Endothelial cell of umbilical vein (primary cell): Measurements from ENCODE around the gene PRKAG2. TPM values are rescaled to one million over a fixed set of nuclear protein-coding genes. Genes with fewer than 3 reads are reported as not detected.

Experiments
- BruUV-seq: library from RNA; stranded (reverse); fragments of 400-500 nt; replicated peaks from 2 replicates; lab custom pipeline; 2021; lab: Mats Ljungman, UMichigan
- CTCF ChIA-PET: fragments of 300-600, 350-600 bp; sonication (Branson Sonifier 250); formaldehyde crosslinking; loops from one replicate; lab custom pipeline; 2021; ENCODE audit warnings: antibody characterized with exemption, inconsistent platforms; lab: Charles Lee
- POLR2A ChIA-PET: fragments of 300-600, 350-600 bp; sonication (Branson Sonifier 250); formaldehyde crosslinking; loops from one replicate; lab custom pipeline; 2021; ENCODE audit warnings: antibody characterized with exemption, inconsistent platforms; lab: Charles Lee
- DNase-seq: peaks from one replicate; pipeline ENCODE4 v3.0.0-alpha.2; 2011; ENCODE audit warnings: low read depth, low spot score
- FAIRE-seq: peaks from 2 replicates; lab custom pipeline; 2011; peaks lifted over from hg19 to GRCh38; lab: Jason Lieb, UNC
- H2AFZ ChIP-seq: 2 replicates; pipeline ENCODE4 v1.6.0; 2012; ENCODE audit warnings: low read depth, low read length, control low read depth, inconsistent platforms
- H3K27ac ChIP-seq: 2 replicates; pipeline ENCODE4 v1.5.1; 2011; ENCODE audit warnings: low read depth, mild to moderate bottlenecking, control low read depth, low read length, moderate library complexity; ENCODE audit not compliant: insufficient read depth
- H3K27me3 ChIP-seq, 2 experiments: 2 replicates each; pipeline versions ENCODE4 v1.6.0 to v1.6.1; 2011; ENCODE audit warnings: low read length in 2 of 2, mixed read lengths in 1 of 2; ENCODE audit not compliant: control insufficient read depth in 2 of 2, insufficient read depth in 2 of 2
- H3K36me3 ChIP-seq, 2 experiments: 2 replicates in 1 of 2; 3 replicates in 1 of 2; pipeline ENCODE4 v1.5.1; 2011; ENCODE audit warnings: low read length in 2 of 2, mild to moderate bottlenecking in 1 of 2, moderate library complexity in 1 of 2; ENCODE audit not compliant: control insufficient read depth in 2 of 2, insufficient read depth in 2 of 2; ENCODE audit errors: extremely low read depth in 1 of 2
- H3K4me1 ChIP-seq: 3 replicates; pipeline ENCODE4 v1.5.1; 2011; ENCODE audit warnings: mild to moderate bottlenecking, low read length; ENCODE audit not compliant: control insufficient read depth, insufficient read depth; ENCODE audit errors: extremely low read depth
- H3K4me2 ChIP-seq: 2 replicates; pipeline ENCODE4 v1.6.1; 2011; ENCODE audit warnings: low read length, control low read depth, mixed read lengths; ENCODE audit not compliant: insufficient read depth
- H3K4me3 ChIP-seq, 3 experiments: fragments of 200-600 bp in 1 of 3; sonication (generic), shearing (Covaris generic) in 1 of 3; replicated peaks in 1 of 3; 2 replicates each; pipeline ENCODE4 v1.5.1; 2011 to 2016; ENCODE audit warnings: control low read depth in 3 of 3, low read length in 3 of 3, mild to moderate bottlenecking in 2 of 3, inconsistent platforms in 1 of 3, low read depth in 1 of 3, moderate library complexity in 1 of 3; ENCODE audit not compliant: insufficient read depth in 1 of 3
- H3K79me2 ChIP-seq: 2 replicates; pipeline ENCODE4 v1.6.0; 2012; ENCODE audit warnings: low read length, inconsistent platforms; ENCODE audit not compliant: control insufficient read depth, insufficient read depth
- H3K9ac ChIP-seq: replicated peaks from 2 replicates; pipeline ENCODE3; 2011; ENCODE audit warnings: low read length, control low read depth; ENCODE audit not compliant: insufficient read depth; ENCODE audit errors: extremely low read depth
- H3K9me1 ChIP-seq: replicated peaks from 3 replicates; pipeline ENCODE4 v1.6.0; 2011; ENCODE audit warnings: mild to moderate bottlenecking, low read length; ENCODE audit not compliant: control insufficient read depth, insufficient read depth; ENCODE audit errors: extremely low read depth
- H3K9me3 ChIP-seq: replicated peaks from 2 replicates; pipeline ENCODE4 v1.5.1; 2012; ENCODE audit warnings: low read length, inconsistent platforms; ENCODE audit not compliant: control insufficient read depth, insufficient read depth
- H4K20me1 ChIP-seq: replicated peaks from 2 replicates; pipeline ENCODE3; 2011; ENCODE audit warnings: mild to moderate bottlenecking, low read length; ENCODE audit not compliant: control insufficient read depth, insufficient read depth; ENCODE audit errors: extremely low read depth
- EZH2 ChIP-seq: IDR thresholded peaks from 2 replicates; pipeline ENCODE4 v1.6.1; 2012; ENCODE audit warnings: borderline replicate concordance, low read depth, mild to moderate bottlenecking, moderate library complexity, low read length, inconsistent platforms; ENCODE audit not compliant: severe bottlenecking
- FOS ChIP-seq: IDR thresholded peaks from 2 replicates; pipeline ENCODE4 v1.6.1; 2011; ENCODE audit warnings: mild to moderate bottlenecking, low read length, moderate library complexity, borderline replicate concordance; ENCODE audit not compliant: insufficient read depth
- GATA2 ChIP-seq: IDR thresholded peaks from 2 replicates; pipeline ENCODE4 v1.7.0; 2011; ENCODE audit warnings: low read depth, mild to moderate bottlenecking, moderate library complexity, mixed read lengths, low read length; ENCODE audit not compliant: insufficient read length, insufficient read depth
- JUN ChIP-seq: IDR thresholded peaks from 2 replicates; pipeline ENCODE4 v1.6.1; 2011; ENCODE audit warnings: borderline replicate concordance, low read depth; ENCODE audit not compliant: insufficient read length, insufficient read depth
- MYC ChIP-seq: IDR thresholded peaks from one replicate; pipeline ENCODE4 v1.6.1; 2011; ENCODE audit warnings: mild to moderate bottlenecking, low read depth, low read length
- POLR2A ChIP-seq: IDR thresholded peaks from 2 replicates; pipeline ENCODE4 v1.6.1; 2012; ENCODE audit warnings: low read depth, mild to moderate bottlenecking, control low read depth, low read length
- POLR2AphosphoS5 ChIP-seq: IDR thresholded peaks from 2 replicates; pipeline ENCODE4 v1.6.1; 2012; ENCODE audit warnings: low read depth, mild to moderate bottlenecking, control low read depth, low read length, moderate library complexity; ENCODE audit not compliant: insufficient read depth
- dilution Hi-C: fragments of 300-500 bp; cut with MboI; formaldehyde crosslinking; loops from one replicate; pipeline ENCODE4 v1.15.0; 2019; ENCODE audit warnings: low sequenced_read_pairs; ENCODE audit not compliant: extremely low pct_ligation_motif_present
- intact Hi-C: fragments of 100-400 bp; cut with micrococcal nuclease; formaldehyde crosslinking; loops from one replicate; pipeline ENCODE4 v1.10.0; 2022
- polyA plus RNA-seq, 4 experiments: library from polyadenylated mRNA; depleted of rRNA in 3 of 4; stranded (reverse) in 3 of 4; unstranded in 1 of 4; fragments of >200 nt; gene quantifications; 2 replicates each; pipeline versions ENCODE4 v1.2.1 to v1.2.3, GENCODE V29; 2011 to 2012; ENCODE audit warnings: missing spikeins in 1 of 4
- total RNA-seq: library from RNA; stranded (reverse); gene quantifications from 2 replicates; pipeline ENCODE4 v1.2.3, GENCODE V29; 2021
- TF ChIP-seq, protein P1 (sequence below), 2 donors: IDR thresholded peaks; 1 replicate in 1 of 2; 2 replicates in 1 of 2; pipeline ENCODE4 v1.5.1; 2011; ENCODE audit warnings: low read length in 2 of 2, mild to moderate bottlenecking in 2 of 2, moderate library complexity in 2 of 2, control low read depth in 1 of 2, inconsistent platforms in 1 of 2, low read depth in 1 of 2; ENCODE audit not compliant: insufficient read depth in 1 of 2; ENCODE audit errors: extremely low read depth in 1 of 2
- TF ChIP-seq, protein P2 (sequence below): IDR thresholded peaks from 2 replicates; pipeline ENCODE4 v1.6.1; 2011; ENCODE audit not compliant: insufficient read depth, insufficient read length

The PRKAG2 gene
- total and polyA plus RNA-seq, 2 donors (not counting 3 experiments of a cell fraction or from before 2014, with no cell fraction given) = 19.3 to 51.5 TPM

DNA sequence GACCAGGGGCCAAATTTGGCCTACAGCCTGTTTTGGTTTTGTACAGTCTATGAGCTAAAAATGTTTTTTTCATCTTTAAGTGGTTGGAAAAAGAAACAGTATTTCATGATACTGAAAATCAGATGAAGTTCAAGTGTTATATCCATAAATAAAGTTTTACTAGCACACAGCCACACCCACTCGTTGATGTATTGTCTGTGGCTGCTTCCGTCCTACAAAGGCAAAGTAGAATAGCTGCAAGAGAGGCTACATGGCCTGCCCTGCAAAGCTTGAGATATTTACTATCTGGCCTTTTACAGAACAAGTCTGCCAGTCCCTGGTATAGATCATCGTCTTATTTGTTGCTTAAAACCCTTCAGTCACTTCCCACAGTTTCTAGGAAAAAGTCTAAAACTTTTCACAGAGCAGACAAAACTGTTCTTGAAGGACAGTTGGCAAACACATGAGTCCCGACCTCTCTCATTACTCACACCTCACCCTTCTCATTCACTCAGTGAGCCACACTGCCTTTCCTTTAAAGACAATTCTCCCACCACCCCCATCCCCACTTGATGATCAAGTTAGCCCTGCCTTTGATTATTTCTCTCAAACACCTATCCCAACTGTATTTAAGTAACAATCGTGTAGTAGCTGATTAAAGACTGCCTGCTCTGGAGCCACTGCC lies 367.1 kb downstream of the PRKAG2 start:
- TF ChIP-seq GATA2 (no peak), JUN (no peak), POLR2AphosphoS5 (no peak), EZH2 (no peak), MYC (no peak), FOS (no peak), POLR2A (no peak)
- TF ChIP-seq, protein P1, sequence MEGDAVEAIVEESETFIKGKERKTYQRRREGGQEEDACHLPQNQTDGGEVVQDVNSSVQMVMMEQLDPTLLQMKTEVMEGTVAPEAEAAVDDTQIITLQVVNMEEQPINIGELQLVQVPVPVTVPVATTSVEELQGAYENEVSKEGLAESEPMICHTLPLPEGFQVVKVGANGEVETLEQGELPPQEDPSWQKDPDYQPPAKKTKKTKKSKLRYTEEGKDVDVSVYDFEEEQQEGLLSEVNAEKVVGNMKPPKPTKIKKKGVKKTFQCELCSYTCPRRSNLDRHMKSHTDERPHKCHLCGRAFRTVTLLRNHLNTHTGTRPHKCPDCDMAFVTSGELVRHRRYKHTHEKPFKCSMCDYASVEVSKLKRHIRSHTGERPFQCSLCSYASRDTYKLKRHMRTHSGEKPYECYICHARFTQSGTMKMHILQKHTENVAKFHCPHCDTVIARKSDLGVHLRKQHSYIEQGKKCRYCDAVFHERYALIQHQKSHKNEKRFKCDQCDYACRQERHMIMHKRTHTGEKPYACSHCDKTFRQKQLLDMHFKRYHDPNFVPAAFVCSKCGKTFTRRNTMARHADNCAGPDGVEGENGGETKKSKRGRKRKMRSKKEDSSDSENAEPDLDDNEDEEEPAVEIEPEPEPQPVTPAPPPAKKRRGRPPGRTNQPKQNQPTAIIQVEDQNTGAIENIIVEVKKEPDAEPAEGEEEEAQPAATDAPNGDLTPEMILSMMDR (IDR thresholded peaks at IDR 0.05; ENCODE audit: extremely low read depth in 1 of 2, insufficient read depth in 1 of 2, low read depth in 1 of 2, low read length in 2 of 2) = no peak
- TF ChIP-seq, protein P2, sequence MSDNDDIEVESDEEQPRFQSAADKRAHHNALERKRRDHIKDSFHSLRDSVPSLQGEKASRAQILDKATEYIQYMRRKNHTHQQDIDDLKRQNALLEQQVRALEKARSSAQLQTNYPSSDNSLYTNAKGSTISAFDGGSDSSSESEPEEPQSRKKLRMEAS = no peak
- Histone ChIP-seq H3K9me3 (no peaks in the 10 kb centered on the region), H3K4me1 (peaks cover 7% of the 10 kb centered on the region), H3K79me2 (peaks cover 100% of the 10 kb centered on the region), H3K27ac (no peak overlapping the region), H4K20me1 (peaks cover 33% of the 10 kb centered on the region), H3K27me3 (no peaks in the 10 kb centered on the region), H3K9ac (no peak overlapping the region), H3K4me3 (no peak overlapping the region), H3K9me1 (no peaks in the 10 kb centered on the region), H2AFZ (no peak overlapping the region), H3K4me2 (no peak overlapping the region), H3K36me3 (no peaks in the 10 kb centered on the region)
- FAIRE-seq (no peak), DNase-seq (no peak)
- POLR2A ChIA-PET = no interaction called here
- CTCF ChIA-PET = interaction anchor here (0.6 to 1.5 kb wide), 3 partner anchors 10 to 226 kb away, joined by 3 to 4 read pairs (median 3); partner anchors contain the start of gene RHEB
- intact Hi-C loops (no loop called here), dilution Hi-C loops (no loop called here)
- no TSS peak for BruUV-seq
